CD4-positive, alpha-beta memory T cell (primary cell): ENCODE results near the gene ABHD1. TPM values are rescaled to one million over a fixed set of nuclear protein-coding genes. Genes with fewer than 3 reads are reported as not detected.

Experiments
- CTCF ChIA-PET: fragments of 350-600 bp; sonication (Branson Sonifier 250); formaldehyde crosslinking; loops from one replicate; lab custom pipeline; 2021; ENCODE audit warnings: inconsistent platforms; ENCODE audit not compliant: partially characterized antibody; lab: Charles Lee
- POLR2A ChIA-PET: fragments of 350-600 bp; sonication (Branson Sonifier 250); formaldehyde crosslinking; loops from one replicate; lab custom pipeline; 2021; ENCODE audit not compliant: partially characterized antibody; lab: Charles Lee
- DNase-seq, 5 donors: peaks; one replicate each; pipeline versions ENCODE4 v3.0.0 to v3.0.0-alpha.2; 2020 to 2022; ENCODE audit warnings: mixed read lengths in 1 of 5
- H3K27ac ChIP-seq: one replicate; pipeline ENCODE4 v1.7.0; 2013; ENCODE audit warnings: low read depth, low read length
- H3K27me3 ChIP-seq: 2 replicates; pipeline ENCODE4 v1.7.0; 2013; ENCODE audit warnings: mild to moderate bottlenecking, low read length, moderate library complexity; ENCODE audit not compliant: insufficient read depth
- H3K36me3 ChIP-seq: 2 replicates; pipeline ENCODE4 v1.7.0; 2013; ENCODE audit warnings: mild to moderate bottlenecking, low read length, moderate library complexity; ENCODE audit not compliant: insufficient read depth
- H3K4me1 ChIP-seq: 2 replicates; pipeline ENCODE4 v1.7.0; 2013; ENCODE audit warnings: mild to moderate bottlenecking, low read length, moderate library complexity; ENCODE audit not compliant: insufficient read depth
- H3K4me3 ChIP-seq, 2 donors: one replicate each; pipeline ENCODE4 v1.7.0; 2013; ENCODE audit warnings: low read length in 2 of 2, mild to moderate bottlenecking in 1 of 2
- H3K9me3 ChIP-seq, 2 donors: one replicate each; pipeline ENCODE4 v1.7.0; 2013; ENCODE audit warnings: low read length in 2 of 2, control low read depth in 1 of 2; ENCODE audit not compliant: control insufficient read depth in 1 of 2
- H3K27ac Mint-ChIP-seq, 7 donors: one replicate each; pipeline ENCODE4 v1.8.0; 2020 to 2021; ENCODE audit warnings: mixed read lengths in 7 of 7, mild to moderate bottlenecking in 6 of 7, inconsistent platforms in 3 of 7, moderate library complexity in 3 of 7
- H3K27me3 Mint-ChIP-seq, 2 donors: one replicate each; pipeline ENCODE4 v1.8.0; 2020 to 2021; ENCODE audit warnings: mixed read lengths in 2 of 2
- H3K36me3 Mint-ChIP-seq, 2 donors: one replicate each; pipeline ENCODE4 v1.8.0; 2020 to 2021; ENCODE audit warnings: mixed read lengths in 2 of 2, inconsistent platforms in 1 of 2, mild to moderate bottlenecking in 1 of 2
- H3K4me1 Mint-ChIP-seq, 4 donors: one replicate each; pipeline ENCODE4 v1.8.0; 2020 to 2021; ENCODE audit warnings: mixed read lengths in 4 of 4, mild to moderate bottlenecking in 1 of 4
- H3K4me3 Mint-ChIP-seq, 8 donors: one replicate each; pipeline ENCODE4 v1.8.0; 2020 to 2021; ENCODE audit warnings: mixed read lengths in 8 of 8, mild to moderate bottlenecking in 7 of 8, moderate library complexity in 6 of 8, inconsistent platforms in 3 of 8
- H3K9me3 Mint-ChIP-seq, 8 donors: one replicate each; pipeline ENCODE4 v1.8.0; 2020 to 2021; ENCODE audit warnings: mixed read lengths in 8 of 8, mild to moderate bottlenecking in 5 of 8, inconsistent platforms in 3 of 8, moderate library complexity in 1 of 8
- intact Hi-C: fragments of 100-400 bp; cut with micrococcal nuclease; formaldehyde crosslinking; loops from one replicate; pipeline ENCODE4 v1.15.1; 2023
- polyA plus RNA-seq, 2 donors: library from polyadenylated mRNA; unstranded; fragments of 300-500 nt; fragmentation: Illumina TruSeq; gene quantifications; one replicate each; pipeline ENCODE4 v1.2.3, GENCODE V29; 2021
- total RNA-seq, 2 experiments: library from RNA; stranded (reverse); gene quantifications; one replicate each; pipeline ENCODE4 v1.2.3, GENCODE V29; 2021

The ABHD1 gene
- total and polyA plus RNA-seq, 4 experiments from 2014 or later: 0.49 to 2.1 (median 1.2) TPM

DNA sequence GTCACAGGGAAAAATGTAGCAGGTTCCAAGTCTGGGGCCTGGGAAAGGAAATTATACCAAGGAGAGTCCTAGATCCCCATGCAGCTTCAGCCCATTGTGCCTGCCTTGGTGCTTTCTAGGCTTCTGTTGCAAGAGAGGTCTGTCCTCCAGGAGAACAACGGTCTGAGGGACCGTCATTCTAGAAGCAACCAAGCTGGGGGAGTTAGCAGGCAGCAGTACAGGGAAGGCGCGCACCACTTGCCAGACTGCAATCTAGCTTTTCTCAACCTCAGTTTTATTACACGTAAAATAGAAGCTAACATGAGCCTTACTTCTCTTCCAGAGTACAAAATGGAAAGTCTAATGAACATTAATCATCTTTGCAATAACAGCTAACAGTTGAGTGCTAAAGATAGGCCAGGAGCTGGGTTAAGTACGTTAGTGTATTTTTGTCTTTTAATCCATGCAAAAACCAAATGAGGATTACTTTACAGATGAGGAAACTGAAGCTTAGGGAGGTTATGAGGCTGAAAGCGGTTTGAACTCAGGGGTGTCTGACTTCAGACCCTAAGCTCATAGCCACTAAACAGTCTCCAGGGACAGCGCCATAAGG lies 27.1 kb downstream of the ABHD1 start:
- H3K27me3 Mint-ChIP-seq: peaks cover 3 to 8% of the 10 kb centered on the region in 2 donors
- no peak overlapping the region for H3K27ac ChIP-seq
- no peaks in the 10 kb centered on the region for H3K4me1 Mint-ChIP-seq
- H3K9me3 ChIP-seq: no peaks in the 10 kb centered on the region
- POLR2A ChIA-PET: no interaction called here
- intact Hi-C loops: no loop called here
- H3K4me1 ChIP-seq: no peaks in the 10 kb centered on the region
- no peak for DNase-seq
- no peaks in the 10 kb centered on the region for H3K36me3 Mint-ChIP-seq
- no peaks in the 10 kb centered on the region for H3K9me3 Mint-ChIP-seq
- no peak overlapping the region for H3K4me3 Mint-ChIP-seq
- CTCF ChIA-PET: interaction anchor here (0.9 to 1.4 kb wide), 2 partner anchors 10 to 19 kb away, joined by 3 to 6 read pairs; no protein-coding TSS in a partner anchor
- no peak overlapping the region for H3K4me3 ChIP-seq
- H3K27me3 ChIP-seq: no peaks in the 10 kb centered on the region
- no peak overlapping the region for H3K27ac Mint-ChIP-seq
- no peaks in the 10 kb centered on the region for H3K36me3 ChIP-seq

DNA sequence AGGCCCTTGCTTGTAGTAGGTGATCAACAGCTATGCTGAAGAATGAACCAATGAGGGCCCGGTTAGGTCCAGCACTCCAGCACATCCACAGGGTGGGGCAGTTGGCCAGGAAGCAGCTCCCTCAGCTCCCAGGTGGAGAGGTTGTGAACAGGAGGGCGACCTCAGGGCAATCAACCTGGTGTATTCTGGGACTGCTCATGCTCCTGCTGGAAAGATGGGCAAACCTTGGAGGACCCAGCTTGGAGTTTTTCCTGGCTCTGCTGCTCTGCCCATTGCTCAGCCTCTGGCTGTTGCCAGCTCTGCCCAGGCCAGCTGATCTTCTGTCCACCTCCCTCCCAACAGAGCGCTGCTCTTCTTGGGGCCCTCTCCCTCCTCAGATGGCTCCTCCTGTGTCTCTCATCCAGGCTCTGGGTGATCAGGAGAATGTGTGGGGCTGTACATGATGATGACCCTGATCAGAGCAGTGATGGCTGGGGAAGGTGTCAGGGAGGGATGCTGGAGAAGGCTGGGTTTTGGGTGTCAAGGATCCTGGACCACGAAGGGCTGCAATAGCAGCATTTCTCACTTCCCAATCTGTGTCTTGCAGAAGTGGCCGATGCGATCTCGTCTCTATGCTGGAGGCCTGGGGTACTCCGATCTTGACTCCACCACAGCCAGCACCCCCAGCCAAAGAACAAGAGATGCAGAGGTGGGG lies 28.6 kb downstream of the ABHD1 start:
- Histone ChIP-seq H3K36me3 (no peaks in the 10 kb centered on the region), H3K27ac (no peak overlapping the region), H3K27me3 (no peaks in the 10 kb centered on the region), H3K9me3 (no peaks in the 10 kb centered on the region), H3K4me1 (no peaks in the 10 kb centered on the region), H3K4me3 (no peak overlapping the region)
- H3K9me3 Mint-ChIP-seq: no peaks in the 10 kb centered on the region
- POLR2A ChIA-PET: no interaction called here
- CTCF ChIA-PET: interaction anchor here (0.9 to 1.4 kb wide), 3 partner anchors 8 to 150 kb away, joined by 3 read pairs; no protein-coding TSS in a partner anchor
- H3K4me1 Mint-ChIP-seq: no peaks in the 10 kb centered on the region
- H3K4me3 Mint-ChIP-seq: no peak overlapping the region
- H3K27me3 Mint-ChIP-seq: peaks cover 2 to 8% of the 10 kb centered on the region in 2 donors
- no peaks in the 10 kb centered on the region for H3K36me3 Mint-ChIP-seq
- DNase-seq: no peak
- intact Hi-C loops: no loop called here
- H3K27ac Mint-ChIP-seq: peak overlapping the region in 1 of 7 donors; percentile 19

GRCh38 chr2:27152796-27153464 lies 29.3 kb downstream of the ABHD1 start:
- CTCF ChIA-PET: interaction anchor here (1.4 kb wide), 1 partner anchor 19 kb away, joined by 3 read pairs; no protein-coding TSS in a partner anchor
- H3K9me3 Mint-ChIP-seq: no peaks in the 10 kb centered on the region
- intact Hi-C loops: no loop called here

DNA sequence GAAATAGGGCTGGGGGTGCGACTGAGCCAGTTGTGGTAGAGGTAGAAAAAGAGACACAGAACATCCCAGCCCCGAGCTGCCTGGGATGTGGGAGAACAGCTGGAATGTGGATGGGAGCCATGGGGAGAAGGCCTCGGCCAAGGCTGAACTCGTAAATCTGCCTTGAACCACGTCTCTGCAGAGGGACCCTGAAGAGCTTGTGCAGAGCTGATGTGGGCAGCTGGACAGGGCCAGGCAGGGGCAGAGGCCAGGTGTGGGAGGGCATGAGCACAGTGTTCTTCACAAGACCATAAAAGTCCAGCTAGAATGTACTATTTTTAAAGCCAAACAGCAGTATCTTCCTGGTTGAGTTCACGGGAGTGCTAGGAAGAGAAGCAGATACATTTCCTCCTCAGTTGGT lies 30.9 kb downstream of the ABHD1 start:
- Mint-ChIP-seq H3K36me3 (no peaks in the 10 kb centered on the region), H3K27me3 (peaks cover 0 to 5% of the 10 kb centered on the region in 2 donors), H3K4me1 (no peaks in the 10 kb centered on the region), H3K9me3 (no peaks in the 10 kb centered on the region), H3K4me3 (no peak overlapping the region), H3K27ac (peak overlapping the region in 1 of 7 donors; percentile 56)
- ChIA-PET CTCF (interaction anchor here (0.7 to 1.6 kb wide), 2 partner anchors 16 to 31 kb away, joined by 3 to 9 read pairs; partner anchors contain the start of gene ABHD1), POLR2A (no interaction called here)
- H3K36me3 ChIP-seq: no peaks in the 10 kb centered on the region
- intact Hi-C loops: no loop called here
- no peak overlapping the region for H3K4me3 ChIP-seq
- H3K27ac ChIP-seq: no peak overlapping the region
- DNase-seq: no peak
- no peaks in the 10 kb centered on the region for H3K27me3 ChIP-seq
- no peaks in the 10 kb centered on the region for H3K9me3 ChIP-seq
- H3K4me1 ChIP-seq: no peaks in the 10 kb centered on the region

More at GRCh38 chr2:27152796-27153464, 29.3 kb downstream of the ABHD1 start:
- Histone ChIP-seq H3K4me3 (no peak overlapping the region), H3K27me3 (no peaks in the 10 kb centered on the region), H3K36me3 (no peaks in the 10 kb centered on the region), H3K4me1 (no peaks in the 10 kb centered on the region), H3K9me3 (no peaks in the 10 kb centered on the region), H3K27ac (no peak overlapping the region)
- DNase-seq: no peak
- POLR2A ChIA-PET: no interaction called here
- Mint-ChIP-seq H3K27ac (peak overlapping the region in 1 of 7 donors; percentile 19), H3K36me3 (no peaks in the 10 kb centered on the region), H3K27me3 (peaks cover under 1 to 6% of the 10 kb centered on the region in 2 donors), H3K4me3 (no peak overlapping the region), H3K4me1 (no peaks in the 10 kb centered on the region)

DNA sequence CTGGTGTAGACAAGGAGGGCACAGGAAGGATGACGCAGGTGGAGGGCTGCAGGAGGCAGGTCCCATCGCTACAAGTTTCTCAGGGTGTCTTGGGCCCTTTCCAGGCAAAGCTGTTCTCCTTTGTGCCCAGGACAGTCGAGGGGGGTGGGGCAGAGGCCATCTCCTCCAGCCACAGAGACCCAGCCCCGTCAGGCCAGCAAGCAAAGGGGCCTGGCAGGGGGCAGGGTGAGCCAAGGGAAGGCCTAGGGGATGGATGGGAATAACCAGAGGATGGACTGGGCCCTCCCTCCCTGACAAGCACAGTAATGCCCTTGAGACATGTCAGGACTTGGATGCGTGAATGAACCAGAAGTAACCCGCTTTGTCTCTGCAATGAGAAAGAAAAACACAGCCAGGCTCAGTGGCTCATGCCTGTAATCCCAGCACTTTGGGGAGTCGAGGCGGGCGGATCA lies 31.5 kb downstream of the ABHD1 start:
- POLR2A ChIA-PET: no interaction called here
- no peak overlapping the region for H3K27ac Mint-ChIP-seq
- no peak overlapping the region for H3K4me3 ChIP-seq
- H3K4me3 Mint-ChIP-seq: no peak overlapping the region
- no peaks in the 10 kb centered on the region for H3K36me3 ChIP-seq
- no peaks in the 10 kb centered on the region for H3K4me1 ChIP-seq
- no peaks in the 10 kb centered on the region for H3K27me3 ChIP-seq
- H3K27ac ChIP-seq: no peak overlapping the region
- H3K27me3 Mint-ChIP-seq: peaks cover 0 to 6% of the 10 kb centered on the region in 2 donors
- H3K9me3 Mint-ChIP-seq: no peaks in the 10 kb centered on the region
- intact Hi-C loops: no loop called here
- H3K4me1 Mint-ChIP-seq: no peaks in the 10 kb centered on the region
- no peak for DNase-seq
- no peaks in the 10 kb centered on the region for H3K9me3 ChIP-seq
- H3K36me3 Mint-ChIP-seq: no peaks in the 10 kb centered on the region
- CTCF ChIA-PET: interaction anchor here (0.7 to 1.6 kb wide), 2 partner anchors 15 to 31 kb away, joined by 3 to 9 read pairs; partner anchors contain the start of gene ABHD1

DNA sequence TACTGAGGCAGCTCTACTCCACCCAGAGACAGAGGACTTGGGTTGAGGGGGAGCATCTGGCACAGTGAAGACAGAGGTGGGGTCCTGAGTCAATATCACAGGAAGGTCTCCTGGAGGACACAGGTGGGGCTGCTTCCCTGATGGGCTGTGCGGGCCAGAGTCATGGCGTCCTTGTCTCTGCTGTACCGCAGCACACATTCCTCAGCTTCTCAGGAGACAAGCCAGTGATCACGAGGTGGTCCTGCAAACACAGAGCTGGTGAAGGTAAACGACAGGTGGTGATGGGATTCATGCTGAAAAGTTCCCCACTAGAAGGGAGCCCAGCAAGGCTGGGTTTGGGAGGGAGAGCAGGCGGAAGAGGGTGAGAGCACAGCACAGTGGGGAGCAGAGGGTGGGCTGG lies 34.9 kb downstream of the ABHD1 start:
- H3K36me3 Mint-ChIP-seq: no peaks in the 10 kb centered on the region
- H3K27ac Mint-ChIP-seq: no peak overlapping the region
- Histone ChIP-seq H3K27me3 (no peaks in the 10 kb centered on the region), H3K36me3 (no peaks in the 10 kb centered on the region), H3K4me3 (no peak overlapping the region), H3K4me1 (no peaks in the 10 kb centered on the region), H3K27ac (no peak overlapping the region), H3K9me3 (no peaks in the 10 kb centered on the region)
- POLR2A ChIA-PET: no interaction called here
- CTCF ChIA-PET: interaction anchor here (3.0 kb wide), 1 partner anchor 12 kb away, joined by 13 read pairs; no protein-coding TSS in a partner anchor
- no peaks in the 10 kb centered on the region for H3K9me3 Mint-ChIP-seq
- H3K4me3 Mint-ChIP-seq: no peak overlapping the region
- peaks cover 0 to 7% of the 10 kb centered on the region in 2 donors for H3K27me3 Mint-ChIP-seq
- H3K4me1 Mint-ChIP-seq: no peaks in the 10 kb centered on the region
- intact Hi-C loops: no loop called here
- DNase-seq: no peak

- Histone ChIP-seq H3K36me3 (no peaks in the 10 kb centered on the region), H3K27ac (no peak overlapping the region), H3K4me1 (no peaks in the 10 kb centered on the region), H3K9me3 (no peaks in the 10 kb centered on the region), H3K27me3 (no peaks in the 10 kb centered on the region), H3K4me3 (no peak overlapping the region)
- Mint-ChIP-seq H3K27ac (no peak overlapping the region), H3K36me3 (no peaks in the 10 kb centered on the region), H3K9me3 (no peaks in the 10 kb centered on the region), H3K4me3 (no peak overlapping the region), H3K27me3 (peaks cover 0 to 7% of the 10 kb centered on the region in 2 donors), H3K4me1 (no peaks in the 10 kb centered on the region)
- POLR2A ChIA-PET: no interaction called here
- intact Hi-C loops: no loop called here
- DNase-seq: no peak
- CTCF ChIA-PET: interaction anchor here (3.0 kb wide), 1 partner anchor 11 kb away, joined by 13 read pairs; no protein-coding TSS in a partner anchor
Observed at GRCh38 chr2:27159271-27159670, 35.7 kb downstream of the ABHD1 start.
